Osteoblast (primary cell): ENCODE results near the gene TCF12. TPM values are rescaled to one million over a fixed set of nuclear protein-coding genes. Genes with fewer than 3 reads are reported as not detected.
"Not testable (repeated sequence)": the region's sequence is repeated elsewhere in the genome, so short reads cannot be mapped to it uniquely, and the experiment has no call there.

Source experiments
- DNase-seq: peaks from one replicate; pipeline ENCODE4 v3.0.0; 2011; ENCODE audit warnings: low spot score, mixed read lengths; ENCODE audit not compliant: insufficient read length; ENCODE audit errors: missing footprints
- H2AFZ ChIP-seq: 2 replicates; pipeline ENCODE4 v1.6.0; 2011; ENCODE audit warnings: mild to moderate bottlenecking, low read length
- H3K27ac ChIP-seq: 2 replicates; pipeline ENCODE4 v1.5.1; 2011; ENCODE audit warnings: mild to moderate bottlenecking, low read depth, low read length, moderate library complexity
- H3K27me3 ChIP-seq: 2 replicates; pipeline ENCODE4 v1.6.0; 2012; ENCODE audit warnings: mild to moderate bottlenecking, control low read depth, inconsistent platforms, low read length, moderate library complexity; ENCODE audit not compliant: insufficient read depth
- H3K36me3 ChIP-seq: 2 replicates; pipeline ENCODE4 v1.5.1; 2011; ENCODE audit warnings: mild to moderate bottlenecking, low read length, control low read depth, moderate library complexity; ENCODE audit not compliant: insufficient read depth
- H3K4me1 ChIP-seq: 2 replicates; pipeline ENCODE4 v1.5.1; 2011; ENCODE audit warnings: mild to moderate bottlenecking, low read length, control low read depth, moderate library complexity; ENCODE audit not compliant: insufficient read depth
- H3K4me2 ChIP-seq: 2 replicates; pipeline ENCODE4 v1.6.0; 2011; ENCODE audit warnings: mild to moderate bottlenecking, low read length; ENCODE audit not compliant: insufficient read depth
- H3K4me3 ChIP-seq: fragments of 200-600 bp; sonication (generic); 3 replicates; pipeline ENCODE4 v1.5.1; 2012; ENCODE audit warnings: mild to moderate bottlenecking, low read length, inconsistent platforms; ENCODE audit not compliant: insufficient read depth
- H3K79me2 ChIP-seq: 2 replicates; pipeline ENCODE4 v1.6.0; 2012; ENCODE audit warnings: mild to moderate bottlenecking, low read length, control low read depth, inconsistent platforms; ENCODE audit not compliant: insufficient read depth
- H3K9me3 ChIP-seq: 2 replicates; pipeline ENCODE4 v1.5.1; 2011; ENCODE audit warnings: low read depth, low read length, control low read depth
- H4K20me1 ChIP-seq: 2 replicates; pipeline ENCODE4 v1.6.0; 2012; ENCODE audit warnings: mild to moderate bottlenecking, low read length, control low read depth; ENCODE audit not compliant: insufficient read depth
- CTCF ChIP-seq: IDR thresholded peaks from 2 replicates; pipeline ENCODE4 v1.5.1; 2011; ENCODE audit warnings: mild to moderate bottlenecking, low read depth, low read length, moderate library complexity; ENCODE audit errors: extremely low read depth
- total RNA-seq: library from RNA; depleted of rRNA; stranded (reverse); fragments of >200 nt; gene quantifications from 2 replicates; pipeline ENCODE4 v1.2.3, GENCODE V29; 2012

Gene TCF12
- total RNA-seq, 1 donor: 86.5 TPM

DNA sequence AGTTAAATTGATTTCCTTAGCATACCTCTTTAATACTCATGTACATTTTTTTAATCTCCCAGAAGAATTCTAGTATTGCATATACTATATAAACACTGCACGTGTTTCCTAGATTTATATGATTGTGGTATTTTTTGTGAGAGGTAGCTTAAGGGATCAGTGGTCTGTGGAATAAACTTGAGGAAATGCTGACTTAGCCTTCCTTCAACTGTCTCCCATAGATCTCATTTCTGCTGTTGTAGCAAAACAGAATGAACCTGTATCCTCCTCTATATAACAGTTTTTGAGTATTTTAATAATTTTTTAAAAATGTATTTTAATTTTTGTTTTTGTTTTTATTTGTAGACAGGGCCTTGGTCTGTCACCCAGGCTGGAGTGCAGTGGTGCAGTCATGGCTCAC lies 86.8 kb downstream of the TCF12 start:
- Histone ChIP-seq H3K27ac (no peak overlapping the region), H3K27me3 (no peaks in the 10 kb centered on the region), H3K4me2 (no peak overlapping the region), H4K20me1 (no peaks in the 10 kb centered on the region), H3K4me1 (peaks cover 15% of the 10 kb centered on the region), H2AFZ (no peak overlapping the region), H3K79me2 (peaks cover 85% of the 10 kb centered on the region), H3K36me3 (no peaks in the 10 kb centered on the region), H3K9me3 (no peaks in the 10 kb centered on the region), H3K4me3 (no peak overlapping the region)
- no peak for DNase-seq
- no peak for TF ChIP-seq CTCF

DNA sequence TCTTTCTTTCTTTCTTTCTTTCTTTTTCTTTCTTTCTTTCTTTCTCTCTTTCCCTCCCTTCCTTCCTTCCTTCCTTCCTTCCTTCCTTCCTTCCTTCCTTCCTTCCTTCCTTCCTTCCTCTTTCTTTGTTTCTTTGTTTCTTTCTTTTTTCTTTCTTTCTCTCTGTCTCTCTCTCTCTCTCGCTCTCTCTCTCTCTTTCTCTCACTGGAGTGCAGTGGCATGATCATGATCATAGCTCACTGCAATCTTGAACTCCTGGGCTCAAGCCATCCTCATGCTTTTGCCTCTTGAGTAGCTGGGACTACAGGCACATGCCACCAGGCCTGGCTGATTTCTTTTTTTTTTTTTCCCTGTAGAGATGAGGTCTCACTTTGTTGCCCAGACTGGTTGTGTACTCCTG lies 89.4 kb downstream of the TCF12 start:
- H3K9me3 ChIP-seq, DNase-seq, H3K27me3 ChIP-seq, H2AFZ ChIP-seq, H3K4me3 ChIP-seq, H3K27ac ChIP-seq, H3K36me3 ChIP-seq, H4K20me1 ChIP-seq, H3K4me2 ChIP-seq: not testable (repeated sequence)
- H3K79me2 ChIP-seq: peaks cover 87% of the 10 kb centered on the region
- H3K4me1 ChIP-seq: peaks cover 12% of the 10 kb centered on the region

DNA sequence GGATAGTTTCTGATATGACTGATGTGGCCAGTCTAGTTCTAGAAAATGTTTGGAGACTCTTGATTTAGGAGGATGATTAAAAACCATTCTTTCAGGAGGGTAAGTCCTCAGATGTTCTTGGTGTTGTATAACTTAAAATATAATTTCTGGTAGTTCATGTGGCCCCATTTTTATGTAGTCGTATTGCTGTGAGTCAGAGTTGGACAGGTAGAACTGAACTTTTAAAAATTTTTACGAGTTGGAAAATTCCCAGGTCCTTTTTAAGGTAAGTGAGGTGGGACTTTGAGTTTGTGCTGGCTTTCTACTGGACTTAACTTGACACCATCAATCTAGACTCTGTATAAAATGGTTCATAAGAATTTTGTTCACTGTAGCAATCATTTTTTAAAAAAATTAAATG lies 92.3 kb downstream of the TCF12 start:
- Histone ChIP-seq H3K9me3 (no peaks in the 10 kb centered on the region), H3K4me3 (no peak overlapping the region), H2AFZ (no peak overlapping the region), H4K20me1 (peaks cover 3% of the 10 kb centered on the region), H3K36me3 (no peaks in the 10 kb centered on the region), H3K4me1 (no peaks in the 10 kb centered on the region), H3K4me2 (no peak overlapping the region), H3K27ac (no peak overlapping the region), H3K79me2 (peaks cover 89% of the 10 kb centered on the region), H3K27me3 (no peaks in the 10 kb centered on the region)
- no peak for DNase-seq
- TF ChIP-seq CTCF: no peak

GRCh38 chr15:57012556-57012955 lies 94.1 kb downstream of the TCF12 start:
- peak; percentile 3 for DNase-seq
- Histone ChIP-seq H3K4me3 (no peak overlapping the region), H3K27me3 (no peaks in the 10 kb centered on the region), H4K20me1 (peaks cover 3% of the 10 kb centered on the region), H3K36me3 (no peaks in the 10 kb centered on the region), H3K9me3 (no peaks in the 10 kb centered on the region), H3K4me1 (peaks cover 3% of the 10 kb centered on the region), H3K79me2 (peaks cover 90% of the 10 kb centered on the region), H2AFZ (no peak overlapping the region), H3K27ac (no peak overlapping the region), H3K4me2 (no peak overlapping the region)
- TF ChIP-seq CTCF: no peak

DNA sequence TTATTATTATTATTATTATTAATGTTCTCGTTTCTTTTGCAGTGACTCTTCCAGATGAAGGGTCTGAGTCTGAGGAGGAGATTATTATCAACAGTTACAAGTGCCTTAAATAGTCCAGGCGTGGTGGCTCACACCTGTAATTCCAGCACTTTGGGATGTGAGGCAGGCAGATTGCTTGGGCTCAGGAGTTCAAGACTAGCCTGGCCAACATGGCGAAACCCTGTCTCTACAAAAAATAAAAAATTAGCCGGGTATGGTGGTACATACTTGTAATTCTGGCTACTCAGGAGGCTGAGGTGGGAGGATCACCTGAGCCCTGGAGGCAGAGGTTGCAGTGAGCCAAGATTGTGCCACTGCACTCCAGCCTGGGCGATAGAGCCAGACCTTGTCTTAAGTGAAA lies 96.5 kb downstream of the TCF12 start:
- Histone ChIP-seq H3K4me1 (peaks cover 22% of the 10 kb centered on the region), H3K79me2 (peaks cover 83% of the 10 kb centered on the region)
- not testable (repeated sequence) for H3K4me3 ChIP-seq, H3K4me2 ChIP-seq, H4K20me1 ChIP-seq, H3K36me3 ChIP-seq, H3K27ac ChIP-seq, H3K27me3 ChIP-seq, DNase-seq, H2AFZ ChIP-seq, H3K9me3 ChIP-seq
